Measurements from ENCODE around the gene CPS1.

CPS1 gene

DNA sequence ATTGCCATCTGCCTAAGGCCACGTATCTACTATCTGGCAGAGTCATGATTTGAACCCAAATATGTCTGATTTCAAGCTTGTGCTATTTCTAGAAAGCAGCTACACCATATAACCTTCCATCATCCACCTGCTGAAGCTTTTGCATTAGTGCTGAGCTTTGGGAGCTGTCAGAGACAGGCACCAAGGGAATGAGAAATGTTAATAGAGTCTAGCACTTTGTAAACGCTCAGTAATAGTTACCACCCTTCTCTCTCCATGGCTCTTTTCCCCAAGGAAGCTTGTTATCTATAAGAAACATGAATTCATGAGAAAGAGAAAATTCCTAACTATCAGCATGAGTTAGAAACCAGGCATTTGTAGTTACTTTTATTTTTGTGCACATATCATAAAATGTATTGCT lies 151.5 kb downstream of the CPS1 start:
- no peak for DNase-seq

DNA sequence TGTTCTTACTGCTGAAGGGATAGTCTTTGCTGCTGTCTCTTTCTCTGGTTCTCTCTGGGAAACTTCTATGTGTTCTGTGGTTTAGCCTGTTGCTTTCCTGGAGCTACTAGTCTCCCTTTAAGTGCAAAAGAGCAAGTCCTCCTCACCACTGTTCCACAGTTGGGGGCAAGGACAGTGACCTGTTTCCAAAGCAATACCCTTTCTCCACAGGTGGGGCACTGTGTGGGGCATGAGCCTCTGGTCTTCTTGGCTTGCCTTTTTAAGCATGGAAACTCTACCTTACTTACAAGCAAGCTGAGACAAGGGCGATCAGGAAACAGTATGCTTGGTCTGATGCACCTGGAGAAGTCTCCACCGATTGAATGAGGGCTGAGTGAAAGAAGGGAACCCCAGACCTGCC lies 156.7 kb downstream of the CPS1 start:
- DNase-seq, result no peak

DNA sequence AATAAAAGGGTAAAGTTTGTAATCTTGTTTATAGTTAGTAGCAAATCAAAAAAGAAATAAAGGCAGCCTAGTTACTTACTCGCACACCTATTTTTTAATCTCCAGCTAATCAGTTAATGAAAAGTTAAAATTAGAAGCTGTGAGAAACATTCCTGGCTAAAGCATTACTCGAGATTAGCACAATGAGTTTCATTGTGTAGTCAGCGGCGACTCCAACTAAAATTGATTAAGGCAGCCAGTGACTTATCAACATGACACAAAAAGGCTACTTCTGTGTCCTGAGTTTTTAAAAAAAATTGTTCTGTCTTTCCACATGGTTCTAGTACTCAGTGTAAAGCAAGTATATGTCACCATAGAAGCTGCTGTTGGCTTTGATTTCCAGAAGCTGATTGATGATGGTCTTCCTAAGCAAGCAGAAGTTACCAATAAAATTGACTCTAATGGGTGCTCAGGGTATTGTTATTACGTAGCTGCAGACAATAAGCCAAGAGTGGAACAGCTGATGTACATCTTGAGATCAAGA lies 159.2 kb downstream of the CPS1 start:
- DNase-seq, result no peak

DNA sequence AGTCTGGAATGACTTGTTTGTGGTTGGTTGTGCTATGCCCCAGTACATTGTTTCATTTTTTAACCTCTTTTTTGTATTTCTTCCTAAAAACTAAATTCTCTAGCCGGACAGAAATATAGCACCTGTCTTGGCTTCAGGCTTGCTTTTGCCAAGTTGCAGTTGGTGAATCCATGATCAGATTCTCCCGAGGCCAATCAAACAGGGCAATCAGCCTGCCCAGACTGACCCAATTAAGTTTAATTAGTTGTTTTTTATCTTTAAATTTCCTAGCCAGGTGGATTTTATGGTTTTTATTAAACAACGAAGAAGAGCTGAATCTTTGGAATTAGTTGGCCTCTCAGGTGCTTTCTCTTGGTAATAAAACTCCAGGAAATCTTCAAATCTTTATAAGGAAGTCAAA lies 162.1 kb downstream of the CPS1 start:
- no peak for DNase-seq

DNA sequence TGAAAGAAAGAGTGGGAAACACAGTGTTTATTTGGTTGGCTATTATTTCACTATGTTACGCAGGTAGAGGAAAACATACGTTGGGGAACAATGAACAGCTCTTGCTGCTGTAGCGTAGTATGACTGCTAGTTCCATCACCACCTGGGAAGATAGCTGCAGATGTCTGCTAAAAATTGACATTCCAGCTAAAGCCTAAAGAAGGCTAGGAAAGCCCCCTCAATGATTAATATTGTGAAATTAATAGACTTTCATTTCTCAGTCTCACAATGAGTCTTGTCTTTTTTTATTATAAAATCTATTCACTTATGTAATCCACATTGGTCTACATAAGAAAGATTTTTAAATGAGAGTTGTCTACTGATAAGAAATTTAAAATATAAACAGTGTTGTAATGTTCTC lies 165.7 kb downstream of the CPS1 start:
- no peak for DNase-seq

DNA sequence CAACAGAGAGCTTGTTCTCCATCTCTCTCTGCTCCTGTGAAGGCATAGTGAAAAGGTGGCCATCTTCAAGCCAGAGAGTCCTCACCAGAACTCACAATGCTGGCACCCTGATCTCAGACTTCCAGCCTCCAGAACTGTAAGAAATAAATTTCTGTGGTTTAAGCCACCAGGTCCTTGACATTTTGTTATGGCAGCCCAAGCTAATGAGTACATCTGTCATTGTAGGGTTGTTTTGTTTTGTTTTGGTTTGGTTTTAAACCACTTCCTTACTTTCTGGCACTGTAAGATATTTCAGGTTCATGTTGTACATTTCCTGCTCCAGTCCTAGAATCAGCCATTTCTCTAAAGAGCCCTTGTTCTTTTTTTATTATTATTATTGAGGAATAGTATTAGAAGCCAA lies 171.2 kb downstream of the CPS1 start:
- no peak for DNase-seq
